Mucosa of stomach (tissue), 1 donor: ENCODE measurements around the gene CSMD2.

ENCODE experiments used
- H3K27me3 ChIP-seq: one replicate; pipeline ENCODE4 v1.7.0; 2013; ENCODE audit warnings: mild to moderate bottlenecking, low read length; ENCODE audit not compliant: control insufficient read depth, insufficient read depth
- H3K36me3 ChIP-seq: one replicate; pipeline ENCODE4 v1.7.0; 2013; ENCODE audit warnings: low read length; ENCODE audit not compliant: control insufficient read depth, insufficient read depth
- H3K4me1 ChIP-seq: one replicate; pipeline ENCODE4 v1.7.0; 2013; ENCODE audit warnings: mild to moderate bottlenecking, low read length; ENCODE audit not compliant: control insufficient read depth, insufficient read depth
- H3K4me3 ChIP-seq: one replicate; pipeline ENCODE4 v1.7.0; 2013; ENCODE audit warnings: low read length
- H3K9ac ChIP-seq: one replicate; pipeline ENCODE4 v1.7.0; 2013; ENCODE audit warnings: mild to moderate bottlenecking, low read length, moderate library complexity
- H3K9me3 ChIP-seq: one replicate; pipeline ENCODE4 v1.7.0; 2013; ENCODE audit warnings: mild to moderate bottlenecking, low read length, moderate library complexity; ENCODE audit not compliant: control insufficient read depth
- donor health status: Pancreatic carcinoma.

CSMD2 gene

DNA sequence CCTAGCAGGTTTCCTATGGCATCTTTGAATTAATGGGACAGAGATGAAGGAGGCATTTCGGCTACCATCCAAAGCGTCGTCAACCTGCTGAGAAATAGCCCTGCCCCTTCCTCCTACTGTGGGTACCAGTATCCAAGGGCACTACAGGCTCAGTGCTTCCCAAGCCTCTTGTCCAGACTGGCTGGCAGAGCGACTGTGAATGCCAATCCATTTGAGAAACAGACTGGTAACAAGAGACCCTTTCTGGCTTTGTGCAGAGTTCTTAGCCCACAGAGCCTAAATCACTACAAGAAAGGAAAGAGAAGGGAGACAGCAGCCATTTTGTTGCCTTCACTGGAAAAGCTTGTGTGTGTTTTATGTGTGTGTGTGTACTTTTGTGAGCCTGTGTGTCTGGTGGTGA is 185.7 kb downstream of the CSMD2 start:
- Histone ChIP-seq H3K4me3 (no peak overlapping the region), H3K9me3 (no peaks in the 10 kb centered on the region), H3K27me3 (no peaks in the 10 kb centered on the region), H3K9ac (no peak overlapping the region), H3K36me3 (no peaks in the 10 kb centered on the region), H3K4me1 (no peaks in the 10 kb centered on the region)

GRCh38 chr1:33975961-33976360 is 189.1 kb downstream of the CSMD2 start:
- no peak overlapping the region for H3K4me3 ChIP-seq
- no peaks in the 10 kb centered on the region for H3K27me3 ChIP-seq
- H3K9me3 ChIP-seq = no peaks in the 10 kb centered on the region
- no peak overlapping the region for H3K9ac ChIP-seq
- no peaks in the 10 kb centered on the region for H3K36me3 ChIP-seq
- no peaks in the 10 kb centered on the region for H3K4me1 ChIP-seq

GRCh38 chr1:33973799-33974545 is 191.1 kb downstream of the CSMD2 start:
- Histone ChIP-seq H3K9ac (no peak overlapping the region), H3K4me1 (no peaks in the 10 kb centered on the region), H3K27me3 (no peaks in the 10 kb centered on the region), H3K36me3 (no peaks in the 10 kb centered on the region), H3K4me3 (no peak overlapping the region), H3K9me3 (no peaks in the 10 kb centered on the region)

GRCh38 chr1:33972676-33973395 is 192.2 kb downstream of the CSMD2 start:
- Histone ChIP-seq H3K4me3 (no peak overlapping the region), H3K4me1 (no peaks in the 10 kb centered on the region), H3K9me3 (no peaks in the 10 kb centered on the region), H3K9ac (no peak overlapping the region), H3K27me3 (no peaks in the 10 kb centered on the region), H3K36me3 (no peaks in the 10 kb centered on the region)

DNA sequence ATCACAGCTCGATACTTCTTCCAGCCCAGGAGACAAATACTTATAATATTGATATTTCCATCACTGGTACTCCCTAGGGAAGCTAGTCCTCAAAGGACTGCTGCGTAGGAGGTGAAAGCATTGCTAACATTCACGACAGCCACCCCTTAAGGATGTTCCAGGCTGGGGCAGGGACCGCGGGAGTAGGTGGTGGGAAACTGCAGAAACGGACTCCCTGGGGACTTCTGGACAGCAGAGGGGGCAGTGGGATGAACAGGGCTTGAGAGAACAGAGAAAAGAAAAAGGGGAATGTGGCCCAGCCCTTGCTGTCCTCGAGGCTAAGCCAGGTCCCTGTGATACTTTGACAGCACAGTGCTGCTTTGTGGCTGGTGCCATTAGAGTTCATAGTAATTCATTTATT is 193.1 kb downstream of the CSMD2 start:
- no peak overlapping the region for H3K4me3 ChIP-seq
- H3K27me3 ChIP-seq = no peaks in the 10 kb centered on the region
- H3K9ac ChIP-seq = no peak overlapping the region
- no peaks in the 10 kb centered on the region for H3K36me3 ChIP-seq
- H3K4me1 ChIP-seq = no peaks in the 10 kb centered on the region
- H3K9me3 ChIP-seq = no peaks in the 10 kb centered on the region

GRCh38 chr1:33971018-33971710 is 193.9 kb downstream of the CSMD2 start:
- Histone ChIP-seq H3K27me3 (no peaks in the 10 kb centered on the region), H3K36me3 (no peaks in the 10 kb centered on the region), H3K4me1 (no peaks in the 10 kb centered on the region), H3K9me3 (no peaks in the 10 kb centered on the region), H3K4me3 (no peak overlapping the region), H3K9ac (no peak overlapping the region)

GRCh38 chr1:33970148-33970825 is 194.7 kb downstream of the CSMD2 start:
- Histone ChIP-seq H3K36me3 (no peaks in the 10 kb centered on the region), H3K9ac (no peak overlapping the region), H3K4me1 (no peaks in the 10 kb centered on the region), H3K4me3 (no peak overlapping the region), H3K9me3 (no peaks in the 10 kb centered on the region), H3K27me3 (no peaks in the 10 kb centered on the region)

- H3K4me3 ChIP-seq = no peak overlapping the region
- H3K9ac ChIP-seq = no peak overlapping the region
- no peaks in the 10 kb centered on the region for H3K4me1 ChIP-seq
- no peaks in the 10 kb centered on the region for H3K36me3 ChIP-seq
- H3K27me3 ChIP-seq = no peaks in the 10 kb centered on the region
- no peaks in the 10 kb centered on the region for H3K9me3 ChIP-seq
Measured at GRCh38 chr1:33966346-33967141, 198.5 kb downstream of the CSMD2 start.

DNA sequence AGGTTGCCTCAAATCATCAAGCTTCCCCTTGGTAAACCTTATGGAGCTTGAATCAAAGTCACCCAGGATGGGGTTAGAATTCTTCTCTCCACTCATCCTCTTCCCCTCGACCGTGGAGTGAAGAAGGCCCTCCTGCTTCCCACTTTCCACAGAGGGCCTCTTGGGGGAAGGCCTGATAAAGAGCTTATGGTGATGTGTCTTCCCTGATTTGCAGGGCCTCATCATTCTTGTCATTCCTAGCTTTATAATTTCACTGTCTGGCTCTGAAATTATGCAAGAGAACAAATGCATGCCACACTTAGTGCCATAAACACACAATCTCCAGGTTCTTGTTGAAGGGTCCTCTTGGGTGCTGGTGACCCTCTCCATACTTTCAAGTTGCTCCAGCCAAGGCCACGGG is 199.9 kb downstream of the CSMD2 start:
- Histone ChIP-seq H3K27me3 (no peaks in the 10 kb centered on the region), H3K4me1 (no peaks in the 10 kb centered on the region), H3K36me3 (no peaks in the 10 kb centered on the region), H3K9ac (no peak overlapping the region), H3K4me3 (no peak overlapping the region), H3K9me3 (no peaks in the 10 kb centered on the region)

- no peaks in the 10 kb centered on the region for H3K27me3 ChIP-seq
- H3K4me3 ChIP-seq = no peak overlapping the region
- no peaks in the 10 kb centered on the region for H3K4me1 ChIP-seq
- H3K36me3 ChIP-seq = no peaks in the 10 kb centered on the region
- no peaks in the 10 kb centered on the region for H3K9me3 ChIP-seq
- H3K9ac ChIP-seq = no peak overlapping the region
Measured at GRCh38 chr1:33962061-33962460, 203.0 kb downstream of the CSMD2 start.

GRCh38 chr1:33960188-33960895 is 204.7 kb downstream of the CSMD2 start:
- Histone ChIP-seq H3K4me3 (no peak overlapping the region), H3K9ac (no peak overlapping the region), H3K27me3 (no peaks in the 10 kb centered on the region)

More at GRCh38 chr1:33960188-33960895, 204.7 kb downstream of the CSMD2 start:
- Histone ChIP-seq H3K36me3 (no peaks in the 10 kb centered on the region), H3K9me3 (no peaks in the 10 kb centered on the region), H3K4me1 (no peaks in the 10 kb centered on the region)
